Erythroblast (primary cell): ENCODE data around the gene USP10.
A peak's percentile ranks its signal among the peaks of the same experiment; 100 is the strongest.
"Not testable (repeated sequence)": the region's sequence is repeated elsewhere in the genome, so short reads cannot be mapped to it uniquely, and the experiment has no call there.

Source experiments
- DNase-seq, 2 experiments: peaks; one replicate each; lab custom pipeline; 2025; lab: John Stamatoyannopoulos, UW
- GATA1 ChIP-seq: IDR thresholded peaks from 2 replicates; pipeline ENCODE4 v1.6.1; 2011; ENCODE audit warnings: low read depth, mild to moderate bottlenecking, control low read depth, low read length, moderate library complexity
- POLR2A ChIP-seq: IDR thresholded peaks from 2 replicates; pipeline ENCODE4 v1.6.1; 2011; ENCODE audit warnings: mild to moderate bottlenecking, low read length

The USP10 gene

GRCh38 chr16:84732674-84733352, 33.0 kb downstream of the USP10 start:
- TF ChIP-seq POLR2A (peak; percentile 10), GATA1 (no peak)
- DNase-seq, result peak; percentile 63 to 72

- DNase-seq, result peak; percentile 43 to 48
- TF ChIP-seq POLR2A, result no peak
- no peak for TF ChIP-seq GATA1
These were observed 36.2 kb downstream of the USP10 start for GRCh38 chr16:84735849-84736586.

- TF ChIP-seq GATA1, result no peak
- no peak for TF ChIP-seq POLR2A
- DNase-seq, result no peak
These were observed 37.6 kb downstream of the USP10 start for GRCh38 chr16:84737192-84738011.

DNA sequence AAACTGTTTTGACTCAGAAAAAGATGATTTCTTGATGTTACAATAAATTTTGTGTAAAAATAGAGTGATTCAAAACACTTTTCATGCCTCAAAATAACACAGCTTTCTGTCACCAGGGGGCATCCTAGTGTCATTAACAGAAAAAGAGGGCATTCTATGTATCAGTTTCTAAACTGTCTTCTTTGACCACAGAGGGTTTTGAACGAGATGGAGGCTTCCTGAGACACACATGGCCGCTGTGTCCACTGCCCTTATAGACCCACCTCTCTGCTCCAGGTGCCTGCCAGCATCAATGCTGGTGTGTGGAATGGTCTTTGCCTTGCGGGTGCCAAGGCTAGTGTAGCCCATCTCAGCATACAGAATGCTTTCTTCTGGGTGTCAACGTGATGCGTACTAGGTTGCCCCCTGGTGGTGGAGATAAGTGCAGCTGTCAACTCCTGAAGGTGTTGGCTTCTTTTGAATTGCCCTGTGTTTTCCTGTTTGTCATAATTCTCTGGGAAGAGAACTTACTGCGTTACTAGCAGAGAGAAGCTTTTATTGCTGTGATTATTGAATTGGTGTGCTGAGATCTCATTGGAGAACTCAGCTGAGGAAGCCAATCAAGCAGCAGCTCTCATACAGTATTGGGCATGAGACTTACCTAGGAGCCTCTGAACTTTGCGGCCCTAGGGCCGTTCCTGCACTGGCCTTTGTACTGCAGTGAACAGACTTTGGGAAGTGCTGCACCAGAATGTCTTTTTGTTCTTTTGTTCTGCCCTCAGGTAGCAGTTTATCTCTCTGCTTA, 38.6 kb downstream of the USP10 start:
- TF ChIP-seq POLR2A (no peak), GATA1 (no peak)
- DNase-seq, result peak; percentile 82 to 91

DNA sequence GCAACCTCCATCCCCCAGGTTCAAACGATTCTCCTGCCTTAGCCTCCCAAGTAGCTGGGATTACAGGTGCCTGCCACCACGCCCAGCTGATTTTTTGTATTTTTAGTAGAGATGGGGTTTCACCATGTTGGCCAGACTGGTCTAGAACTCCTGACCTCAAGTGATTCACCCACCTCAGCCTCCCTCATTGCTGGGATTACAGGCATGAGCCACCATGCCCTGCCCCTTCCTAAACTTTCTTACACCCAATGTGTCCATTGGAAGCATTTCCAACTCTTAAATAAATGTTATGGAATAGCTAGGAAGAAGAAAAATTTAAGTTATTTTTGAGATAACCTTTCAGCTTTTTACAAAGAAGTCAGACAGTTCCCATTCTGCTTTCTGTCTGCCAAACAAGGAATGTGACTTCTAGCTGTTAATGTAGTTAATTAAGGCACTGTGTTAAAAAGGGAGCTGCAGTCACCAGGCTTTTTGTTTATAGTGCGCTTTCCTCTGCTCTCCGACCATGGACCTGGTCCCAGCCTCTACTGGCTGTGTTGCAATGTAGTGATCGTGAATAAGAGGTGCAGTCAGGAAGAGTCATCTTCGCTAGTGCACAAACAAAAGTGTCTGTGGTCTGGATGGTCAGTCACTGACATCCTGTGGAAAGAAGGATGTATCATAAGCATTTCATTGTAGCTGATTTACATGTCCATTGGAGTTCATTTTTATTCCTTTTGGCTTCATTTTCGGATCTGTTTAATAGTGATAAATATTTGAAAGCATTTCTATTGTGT, 39.7 kb downstream of the USP10 start:
- TF ChIP-seq POLR2A (no peak), GATA1 (no peak)
- DNase-seq, result no peak

- DNase-seq, result no peak
- TF ChIP-seq GATA1 (no peak), POLR2A (no peak)
These were observed 40.9 kb downstream of the USP10 start for GRCh38 chr16:84740596-84741116.

GRCh38 chr16:84741340-84741830, 41.6 kb downstream of the USP10 start:
- no peak for DNase-seq
- TF ChIP-seq GATA1 (no peak), POLR2A (no peak)

DNA sequence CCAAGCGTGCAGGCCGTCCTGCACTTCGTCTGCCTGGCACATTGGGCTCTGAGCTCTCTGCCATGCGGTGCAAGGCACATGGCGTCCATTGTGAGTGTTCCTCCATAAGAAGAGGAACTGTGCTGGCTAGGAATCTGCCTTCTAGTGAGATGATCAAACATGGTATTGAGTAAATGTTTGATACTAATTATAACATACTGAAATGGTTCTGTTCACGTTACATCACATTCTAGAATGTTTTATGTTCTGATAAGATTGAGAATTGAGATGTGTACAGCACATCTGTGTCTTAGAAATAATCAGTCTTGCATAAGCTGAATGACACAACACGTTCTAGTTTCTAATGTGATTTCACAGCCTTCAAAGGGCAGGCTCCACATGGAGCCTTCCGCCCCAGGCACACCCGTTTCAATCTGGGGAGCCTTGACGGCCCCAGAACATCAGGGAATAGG, 42.9 kb downstream of the USP10 start:
- no peak for TF ChIP-seq POLR2A
- no peak for TF ChIP-seq GATA1
- DNase-seq, result peak; percentile 56 to 64

DNA sequence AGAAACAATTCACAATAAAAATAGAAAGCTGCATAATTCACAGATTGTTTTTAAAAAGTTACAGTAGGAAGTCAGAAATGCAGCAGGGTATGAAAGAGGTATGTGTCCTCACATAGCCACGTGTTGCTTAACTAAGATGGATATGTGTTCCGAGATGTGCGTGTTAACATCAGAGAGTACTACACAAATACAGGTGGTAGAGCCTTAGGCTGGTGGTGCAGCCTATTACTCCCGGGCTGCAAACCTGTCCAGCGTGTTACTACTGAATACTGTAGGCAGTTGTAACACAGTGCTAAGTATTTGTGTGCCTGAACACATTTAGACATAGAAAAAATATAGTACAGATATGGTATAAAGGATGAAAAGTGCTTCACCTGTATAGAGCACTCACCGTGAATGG, 46.4 kb downstream of the USP10 start:
- DNase-seq, result no peak

DNA sequence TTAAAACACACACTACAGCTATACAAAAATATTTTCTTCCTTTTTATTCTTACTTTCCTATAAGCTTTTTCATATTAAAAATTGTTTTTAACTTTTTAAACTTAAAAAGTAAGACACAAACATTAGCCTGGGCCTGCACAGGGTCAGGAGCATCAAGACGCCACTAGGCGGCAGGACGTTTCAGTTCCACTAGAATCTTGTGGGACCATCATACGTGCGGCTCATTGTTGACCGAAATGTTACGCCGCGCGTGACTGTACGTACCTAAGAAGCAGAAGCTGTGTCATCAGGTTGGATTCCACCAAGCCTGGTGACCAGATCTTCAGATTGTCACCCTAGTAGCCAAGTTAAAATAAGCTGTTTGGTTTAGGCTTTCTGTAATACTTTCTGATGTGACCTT, 47.1 kb downstream of the USP10 start:
- DNase-seq, result peak in 1 of 2 experiments; percentile 22
- TF ChIP-seq POLR2A (no peak), GATA1 (no peak)

More for the DNA sequence above, 46.4 kb downstream of the USP10 start:
- TF ChIP-seq POLR2A (no peak), GATA1 (no peak)

DNA sequence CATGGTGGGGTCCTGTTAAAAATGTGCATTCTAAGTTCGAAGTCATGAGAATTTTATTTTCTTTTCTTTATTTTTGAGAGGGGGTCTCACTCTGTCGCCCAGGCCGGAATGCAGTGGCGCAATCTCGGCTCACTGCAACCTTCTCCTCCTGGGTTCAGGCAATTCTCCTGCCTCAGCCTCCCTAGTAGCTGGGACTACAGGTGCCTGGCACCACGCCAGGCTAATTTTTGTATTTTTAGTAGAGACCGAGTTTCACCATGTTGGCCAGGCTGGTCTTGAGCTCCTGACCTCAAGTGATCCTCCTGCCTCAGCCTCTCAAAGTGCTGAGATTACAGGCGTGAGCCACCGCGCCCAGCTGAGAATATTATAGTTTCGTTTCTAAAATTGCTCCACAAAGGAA, 48.4 kb downstream of the USP10 start:
- DNase-seq, result not testable (repeated sequence)

GRCh38 chr16:84749072-84749471, 49.3 kb downstream of the USP10 start:
- TF ChIP-seq POLR2A (no peak), GATA1 (no peak)
- DNase-seq, result no peak
